Measurements from ENCODE around the gene RRP15. TPM values are rescaled to one million over a fixed set of nuclear protein-coding genes. Genes with fewer than 3 reads are reported as not detected.

Gene RRP15
- total and polyA plus RNA-seq, 2 of the 13 experiments (the other 11 are each of a cell fraction or from before 2014, with no cell fraction given), result 2.1 to 37.5 TPM

DNA sequence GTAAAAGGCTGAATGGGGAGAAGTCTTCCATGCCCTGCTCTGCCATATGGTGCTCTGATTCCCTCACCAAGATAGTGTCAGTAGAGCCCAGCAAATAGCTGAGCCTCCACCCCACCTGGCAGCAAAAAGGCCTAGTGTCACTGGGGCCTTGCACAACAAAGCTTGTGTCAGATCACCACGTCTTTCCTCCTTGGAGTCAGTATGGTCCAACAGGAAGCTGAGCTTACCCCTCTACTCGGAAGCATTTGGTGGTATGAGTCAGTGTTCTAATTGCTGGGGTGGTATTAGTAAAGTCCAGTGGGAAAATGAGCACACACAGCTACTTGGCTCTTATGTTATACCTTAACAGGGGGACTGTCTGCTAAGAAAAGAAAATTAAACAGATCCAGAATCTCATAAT is 18.7 kb upstream of the RRP15 start:
- Histone ChIP-seq H3K79me2 (ENCODE audit: insufficient read depth, low read length) (no peaks in the 10 kb centered on the region), H3K4me2 (ENCODE audit: low read depth, low read length) (no peak overlapping the region), H3K9ac (ENCODE audit: insufficient read depth, low read depth, low read length) (no peak overlapping the region), H3K4me1 (ENCODE audit: insufficient read depth, low read length) (no peaks in the 10 kb centered on the region), H3K9me3 (ENCODE audit: low read length) (no peaks in the 10 kb centered on the region), H3K36me3 (replicated peaks in 1 of 2; ENCODE audit: control insufficient read depth in 1 of 2, insufficient read depth in 2 of 2, low read length in 2 of 2) (no peaks in the 10 kb centered on the region), H2AFZ (ENCODE audit: low read length) (no peak overlapping the region), H3K27ac (ENCODE audit: extremely low read length, insufficient read depth, low read length) (no peak overlapping the region), H4K20me1 (ENCODE audit: insufficient read depth, low read length) (no peaks in the 10 kb centered on the region), H3K27me3 (ENCODE audit: control insufficient read depth in 1 of 2, insufficient read depth in 2 of 2, low read length in 2 of 2) (no peaks in the 10 kb centered on the region), H3K4me3 (replicated peaks in 1 of 3; ENCODE audit: insufficient read depth in 1 of 3, low read depth in 2 of 3, low read length in 3 of 3) (no peak overlapping the region)
- WGBS (ENCODE audit: low lambda C conversion rate), result 0% methylated on average over 2 of the region's 2 CpGs
- intact Hi-C loops (cut with micrococcal nuclease; ENCODE audit: unreplicated experiment) (no loop called here), in situ Hi-C loops (cut with HindIII; ENCODE audit: extremely low pct_ligation_motif_present, low pct_unique_long_range_greater_than_20kb) (no loop called here)
- POLR2A ChIA-PET, result no interaction called here
- CTCF ChIA-PET (ENCODE audit: low intra/inter-chr PET ratio, low total read pairs), result no interaction called here
- DNase-seq (ENCODE audit: low spot score) (no peak), ATAC-seq (no peak), FAIRE-seq (no peak)
- TF ChIP-seq CREM (IDR thresholded peaks at IDR 0.05) (no peak), CREM (CRISPR knock-in tag; IDR thresholded peaks at IDR 0.05) (no peak)
- no TSS peak for BruUV-seq (replicated peaks)

GRCh38 chr1:218272366-218272765 is 12.7 kb upstream of the RRP15 start:
- Histone ChIP-seq H3K4me1 (ENCODE audit: insufficient read depth, low read length) (no peaks in the 10 kb centered on the region), H3K4me2 (ENCODE audit: low read depth, low read length) (no peak overlapping the region), H3K9me3 (ENCODE audit: low read length) (no peaks in the 10 kb centered on the region), H3K4me3 (replicated peaks in 1 of 3; ENCODE audit: insufficient read depth in 1 of 3, low read depth in 2 of 3, low read length in 3 of 3) (no peak overlapping the region), H3K79me2 (ENCODE audit: insufficient read depth, low read length) (no peaks in the 10 kb centered on the region), H4K20me1 (ENCODE audit: insufficient read depth, low read length) (no peaks in the 10 kb centered on the region), H3K27ac (ENCODE audit: extremely low read length, insufficient read depth, low read length) (no peak overlapping the region), H3K9ac (ENCODE audit: insufficient read depth, low read depth, low read length) (no peak overlapping the region), H3K36me3 (replicated peaks in 1 of 2; ENCODE audit: control insufficient read depth in 1 of 2, insufficient read depth in 2 of 2, low read length in 2 of 2) (no peaks in the 10 kb centered on the region), H2AFZ (ENCODE audit: low read length) (no peak overlapping the region), H3K27me3 (ENCODE audit: control insufficient read depth in 1 of 2, insufficient read depth in 2 of 2, low read length in 2 of 2) (no peaks in the 10 kb centered on the region)
- no TSS peak for BruUV-seq (replicated peaks)
- ChIA-PET CTCF (ENCODE audit: low intra/inter-chr PET ratio, low total read pairs) (no interaction called here), POLR2A (no interaction called here)
- ATAC-seq (no peak), DNase-seq (ENCODE audit: low spot score) (no peak), FAIRE-seq (no peak)
- in situ Hi-C loops (cut with HindIII; ENCODE audit: extremely low pct_ligation_motif_present, low pct_unique_long_range_greater_than_20kb) (no loop called here), intact Hi-C loops (cut with micrococcal nuclease; ENCODE audit: unreplicated experiment) (no loop called here)
- WGBS (ENCODE audit: low lambda C conversion rate), result 53% methylated on average over 4 of the region's 6 CpGs
- no peak for TF ChIP-seq PAWR (CRISPR knock-in tag; IDR thresholded peaks at IDR 0.05; ENCODE audit: borderline replicate concordance)
- TF ChIP-seq, protein P1, sequence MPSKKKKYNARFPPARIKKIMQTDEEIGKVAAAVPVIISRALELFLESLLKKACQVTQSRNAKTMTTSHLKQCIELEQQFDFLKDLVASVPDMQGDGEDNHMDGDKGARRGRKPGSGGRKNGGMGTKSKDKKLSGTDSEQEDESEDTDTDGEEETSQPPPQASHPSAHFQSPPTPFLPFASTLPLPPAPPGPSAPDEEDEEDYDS (CRISPR knock-in tag; IDR thresholded peaks at IDR 0.05), result no peak
- no peak for TF ChIP-seq RFX3 (CRISPR knock-in tag; IDR thresholded peaks at IDR 0.05)
- TF ChIP-seq PAF1 (CRISPR knock-in tag; IDR thresholded peaks at IDR 0.05), result no peak
- TF ChIP-seq, protein P2, sequence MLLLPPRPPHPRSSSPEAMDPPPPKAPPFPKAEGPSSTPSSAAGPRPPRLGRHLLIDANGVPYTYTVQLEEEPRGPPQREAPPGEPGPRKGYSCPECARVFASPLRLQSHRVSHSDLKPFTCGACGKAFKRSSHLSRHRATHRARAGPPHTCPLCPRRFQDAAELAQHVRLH (CRISPR knock-in tag; IDR thresholded peaks at IDR 0.05; ENCODE audit: borderline replicate concordance, low read depth), result no peak
- no peak for TF ChIP-seq ZNF75D (CRISPR knock-in tag; IDR thresholded peaks at IDR 0.05; ENCODE audit: borderline replicate concordance)
- TF ChIP-seq IRX3 (CRISPR knock-in tag; IDR thresholded peaks at IDR 0.05; ENCODE audit: borderline replicate concordance, low read depth), result no peak
- no peak for TF ChIP-seq ZNF253 (CRISPR knock-in tag; IDR thresholded peaks at IDR 0.05; ENCODE audit: borderline replicate concordance)
- no peak for TF ChIP-seq ZNF354B (CRISPR knock-in tag; IDR thresholded peaks at IDR 0.05)
- TF ChIP-seq NR1H2 (CRISPR knock-in tag; IDR thresholded peaks at IDR 0.05; ENCODE audit: borderline replicate concordance, low read depth), result no peak
- TF ChIP-seq ZBTB8A (CRISPR knock-in tag; IDR thresholded peaks at IDR 0.05; ENCODE audit: borderline replicate concordance, low read depth), result no peak
- no peak for TF ChIP-seq NAIF1 (CRISPR knock-in tag; IDR thresholded peaks at IDR 0.05; ENCODE audit: borderline replicate concordance)
- TF ChIP-seq HNRNPK (IDR thresholded peaks at IDR 0.05; ENCODE audit: low read depth, low read length, poor library complexity, severe bottlenecking), result no peak
- no peak for TF ChIP-seq ZNF326 (CRISPR knock-in tag; IDR thresholded peaks at IDR 0.05; ENCODE audit: borderline replicate concordance)
- TF ChIP-seq CEBPB (IDR thresholded peaks at IDR 0.05; ENCODE audit: borderline replicate concordance, low read depth, low read length), result no peak
- TF ChIP-seq SP4 (CRISPR knock-in tag; IDR thresholded peaks at IDR 0.05), result no peak
- no peak for TF ChIP-seq ZNF33B (CRISPR knock-in tag; IDR thresholded peaks at IDR 0.05)
- no peak for TF ChIP-seq FLYWCH1 (CRISPR knock-in tag; IDR thresholded peaks at IDR 0.05)

Measured in HepG2 (cell line).